ENCODE data around the gene SVEP1. TPM values are rescaled to one million over a fixed set of nuclear protein-coding genes. Genes with fewer than 3 reads are reported as not detected.
A peak's percentile ranks its signal among the peaks of the same experiment; 100 is the strongest.

Gene SVEP1
- total and polyA plus RNA-seq, 2 experiments from 2014 or later: 0.18 to 0.63 TPM

DNA sequence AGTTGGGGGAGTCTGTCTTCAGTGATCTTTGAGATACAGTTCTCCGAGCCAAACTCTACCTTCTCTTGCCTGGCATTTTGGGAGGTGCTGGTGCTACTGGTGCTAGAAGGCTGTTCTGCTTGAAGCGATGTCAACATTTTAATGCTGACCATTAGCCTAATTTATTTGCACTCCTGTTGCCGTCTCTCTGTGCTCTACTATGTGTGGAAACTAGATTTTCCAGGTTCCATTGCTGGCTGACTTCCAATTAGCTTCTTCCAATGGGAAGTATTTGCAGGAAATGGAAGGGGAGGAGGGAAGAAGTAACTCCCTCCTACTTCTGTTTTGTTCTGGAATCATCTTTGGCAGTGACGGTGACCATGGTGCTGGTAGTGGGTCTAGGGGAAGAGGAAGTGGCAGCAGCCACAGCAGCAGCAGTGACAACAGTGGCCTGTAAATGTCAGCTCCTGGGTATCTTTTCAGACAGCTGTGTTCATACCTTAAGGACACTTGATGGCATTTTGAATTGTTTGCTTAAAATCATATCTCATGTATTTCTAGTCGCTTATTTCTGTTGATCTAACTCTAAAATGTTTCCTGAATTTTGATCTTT is 249.8 kb downstream of the SVEP1 start:
- no peaks in the 10 kb centered on the region for H3K36me3 ChIP-seq (ENCODE audit: insufficient read depth)
- Mint-ChIP-seq H3K27me3 (ENCODE audit: insufficient read depth, low read depth, poor library complexity) (no peaks in the 10 kb centered on the region), H3K9me3 (no peaks in the 10 kb centered on the region), H3K4me3 (no peak overlapping the region), H3K27ac (no peak overlapping the region), H3K4me1 (no peaks in the 10 kb centered on the region), H3K36me3 (ENCODE audit: low read depth) (no peaks in the 10 kb centered on the region)
- H3K4me2 ChIP-seq: no peak overlapping the region
- 0 out of 2 replicates have a peak, but pooled peaks cover 4% of the 10 kb centered on the region for H3K9me2 ChIP-seq (ENCODE audit: insufficient read depth)
- H3K4me3 ChIP-seq: no peak overlapping the region
- no peaks in the 10 kb centered on the region for H3F3A ChIP-seq (replicated peaks; ENCODE audit: low read depth)
- H3K79me2 ChIP-seq (replicated peaks; ENCODE audit: insufficient read depth): no peaks in the 10 kb centered on the region
- ATAC-seq: no peak
- H4K20me1 ChIP-seq (replicated peaks; ENCODE audit: insufficient read depth): no peaks in the 10 kb centered on the region
- H3K27ac ChIP-seq (ENCODE audit: low read depth): no peak overlapping the region
- H3K4me1 ChIP-seq (ENCODE audit: insufficient read depth): no peaks in the 10 kb centered on the region
- DNase-seq (ENCODE audit: low spot score): no peak
- H3K27me3 ChIP-seq (ENCODE audit: insufficient read depth): no peaks in the 10 kb centered on the region
- no peak for TF ChIP-seq ETS1 (IDR thresholded peaks at IDR 0.05)
- TF ChIP-seq POLR2AphosphoS5 (IDR thresholded peaks at IDR 0.05; ENCODE audit: low read depth): no peak
- no peak for TF ChIP-seq EZH2 (IDR thresholded peaks at IDR 0.05; ENCODE audit: low read depth, unreplicated experiment)
- no peak for TF ChIP-seq EZH2phosphoT487 (IDR thresholded peaks at IDR 0.05; ENCODE audit: unreplicated experiment)
- TF ChIP-seq ZNF331 (CRISPR knock-in tag; IDR thresholded peaks at IDR 0.05; ENCODE audit: low read depth): no peak
- no peak for TF ChIP-seq ZNF462 (CRISPR knock-in tag; IDR thresholded peaks at IDR 0.05)
- no peak for TF ChIP-seq JUNB (IDR thresholded peaks at IDR 0.05; ENCODE audit: unreplicated experiment)
- no peak for TF ChIP-seq REST (IDR thresholded peaks at IDR 0.05; ENCODE audit: unreplicated experiment)
- no peak for TF ChIP-seq NANOG (IDR thresholded peaks at IDR 0.05; ENCODE audit: borderline replicate concordance)
- no peak for TF ChIP-seq CREB1 (CRISPR knock-in tag; IDR thresholded peaks at IDR 0.05; ENCODE audit: low read depth)
- TF ChIP-seq ZNF114 (CRISPR knock-in tag; IDR thresholded peaks at IDR 0.05): no peak
- no peak for TF ChIP-seq CTCF (conservative IDR thresholded peaks at IDR 0.05; ENCODE audit: low read depth in 2 of 2)
- no peak for TF ChIP-seq STAT1 (IDR thresholded peaks at IDR 0.05; ENCODE audit: unreplicated experiment)
- H2AFZ ChIP-seq: peak overlapping the region; percentile 85
